ENCODE measurements around the gene HAUS7.

The HAUS7 gene

GRCh38 chrX:153460826-153461225 lies 9.6 kb downstream of the HAUS7 start:
- TF ChIP-seq, protein P1, sequence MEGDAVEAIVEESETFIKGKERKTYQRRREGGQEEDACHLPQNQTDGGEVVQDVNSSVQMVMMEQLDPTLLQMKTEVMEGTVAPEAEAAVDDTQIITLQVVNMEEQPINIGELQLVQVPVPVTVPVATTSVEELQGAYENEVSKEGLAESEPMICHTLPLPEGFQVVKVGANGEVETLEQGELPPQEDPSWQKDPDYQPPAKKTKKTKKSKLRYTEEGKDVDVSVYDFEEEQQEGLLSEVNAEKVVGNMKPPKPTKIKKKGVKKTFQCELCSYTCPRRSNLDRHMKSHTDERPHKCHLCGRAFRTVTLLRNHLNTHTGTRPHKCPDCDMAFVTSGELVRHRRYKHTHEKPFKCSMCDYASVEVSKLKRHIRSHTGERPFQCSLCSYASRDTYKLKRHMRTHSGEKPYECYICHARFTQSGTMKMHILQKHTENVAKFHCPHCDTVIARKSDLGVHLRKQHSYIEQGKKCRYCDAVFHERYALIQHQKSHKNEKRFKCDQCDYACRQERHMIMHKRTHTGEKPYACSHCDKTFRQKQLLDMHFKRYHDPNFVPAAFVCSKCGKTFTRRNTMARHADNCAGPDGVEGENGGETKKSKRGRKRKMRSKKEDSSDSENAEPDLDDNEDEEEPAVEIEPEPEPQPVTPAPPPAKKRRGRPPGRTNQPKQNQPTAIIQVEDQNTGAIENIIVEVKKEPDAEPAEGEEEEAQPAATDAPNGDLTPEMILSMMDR (conservative IDR thresholded peaks at IDR 0.05) = peak; percentile 86
- H3K27ac ChIP-seq = no peak overlapping the region

GRCh38 chrX:153459986-153460385 lies 10.4 kb downstream of the HAUS7 start:
- TF ChIP-seq, protein P1 (conservative IDR thresholded peaks at IDR 0.05) = no peak
- no peak overlapping the region for H3K27ac ChIP-seq

DNA sequence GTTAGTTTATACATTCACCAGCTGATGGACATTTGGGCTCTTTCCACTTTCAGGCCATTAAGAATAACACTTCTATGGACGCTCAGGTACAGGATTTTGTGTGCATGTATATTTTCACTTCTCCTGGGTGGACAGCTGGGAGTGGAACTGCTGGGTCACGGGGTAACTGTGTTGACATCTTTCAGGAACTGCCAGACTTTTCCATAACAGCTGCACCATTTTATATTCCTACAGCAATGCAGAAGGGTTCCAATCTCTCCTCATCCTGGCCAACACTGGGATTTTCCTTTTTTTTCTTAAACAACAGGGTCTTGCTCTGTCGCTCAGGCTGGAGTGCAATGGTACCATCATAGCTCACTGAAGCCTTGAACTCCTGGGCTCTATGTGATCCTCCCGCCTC lies 11.9 kb downstream of the HAUS7 start:
- TF ChIP-seq, protein P1 (conservative IDR thresholded peaks at IDR 0.05) = no peak
- no peak overlapping the region for H3K27ac ChIP-seq

- no peak overlapping the region for H3K27ac ChIP-seq
- TF ChIP-seq, protein P1 (conservative IDR thresholded peaks at IDR 0.05) = no peak
Measured at GRCh38 chrX:153457827-153458466, 12.4 kb downstream of the HAUS7 start.

GRCh38 chrX:153457136-153457825 lies 13.1 kb downstream of the HAUS7 start:
- TF ChIP-seq, protein P1 (conservative IDR thresholded peaks at IDR 0.05) = no peak
- peak overlapping the region; percentile 22; the same call in 1 of the 2 replicates for H3K27ac ChIP-seq

DNA sequence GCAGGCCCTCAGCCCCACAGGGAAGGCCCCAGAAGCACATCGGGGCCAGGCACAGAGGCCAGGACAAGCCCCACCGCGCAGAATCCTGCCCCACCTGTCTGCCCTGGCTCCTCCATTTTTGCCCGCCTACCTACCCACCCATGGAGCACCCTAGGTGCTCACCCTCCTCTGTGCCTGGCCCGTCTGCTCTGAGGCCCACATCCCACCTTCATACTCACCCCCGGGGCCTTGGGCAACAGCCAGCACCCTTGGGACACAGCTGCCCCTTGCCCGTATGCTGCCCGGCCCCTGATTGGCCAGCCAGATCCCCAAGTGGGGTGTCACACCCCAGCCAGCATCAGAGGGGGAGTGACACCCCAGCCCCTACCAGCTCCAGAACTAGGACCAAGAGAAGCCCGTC lies 13.7 kb downstream of the HAUS7 start:
- peak overlapping the region; percentile 22; the same call in 1 of the 2 replicates for H3K27ac ChIP-seq
- TF ChIP-seq, protein P1 (conservative IDR thresholded peaks at IDR 0.05) = no peak

- H3K27ac ChIP-seq = peak overlapping the region; percentile 22; the same call in 1 of the 2 replicates
- TF ChIP-seq, protein P1 (conservative IDR thresholded peaks at IDR 0.05) = no peak
Measured at GRCh38 chrX:153456161-153456560, 14.2 kb downstream of the HAUS7 start.
